Middle frontal gyrus (tissue), 1 donor: Measurements from ENCODE around the gene LRRC4C.
"Not testable (repeated sequence)": the region's sequence is repeated elsewhere in the genome, so short reads cannot be mapped to it uniquely, and the experiment has no call there.

Experiments
- DNase-seq: peaks from one replicate; pipeline ENCODE4 v3.0.0-alpha.2; 2015; ENCODE audit warnings: low spot score; ENCODE audit errors: extremely low spot score

The LRRC4C gene

DNA sequence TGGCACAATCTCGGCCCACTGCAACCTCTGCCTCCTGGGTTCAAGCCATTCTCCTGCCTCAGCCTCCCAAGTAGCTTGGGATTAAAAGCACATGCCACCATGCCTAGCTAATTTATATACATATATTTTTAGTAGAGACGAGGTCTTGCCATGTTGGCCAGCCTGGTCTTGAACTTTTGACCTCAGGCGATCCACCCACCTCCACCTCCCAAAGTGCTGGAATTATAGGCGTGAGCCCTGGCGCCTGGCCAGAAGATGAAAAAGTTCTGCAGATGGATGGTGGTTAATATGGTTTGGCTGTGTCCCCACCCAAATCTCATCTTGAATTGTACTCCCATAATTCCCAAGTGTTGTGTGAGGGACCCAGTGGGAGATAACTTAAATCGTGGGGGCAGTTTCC, 937.4 kb downstream of the LRRC4C start:
- not testable (repeated sequence) for DNase-seq

DNA sequence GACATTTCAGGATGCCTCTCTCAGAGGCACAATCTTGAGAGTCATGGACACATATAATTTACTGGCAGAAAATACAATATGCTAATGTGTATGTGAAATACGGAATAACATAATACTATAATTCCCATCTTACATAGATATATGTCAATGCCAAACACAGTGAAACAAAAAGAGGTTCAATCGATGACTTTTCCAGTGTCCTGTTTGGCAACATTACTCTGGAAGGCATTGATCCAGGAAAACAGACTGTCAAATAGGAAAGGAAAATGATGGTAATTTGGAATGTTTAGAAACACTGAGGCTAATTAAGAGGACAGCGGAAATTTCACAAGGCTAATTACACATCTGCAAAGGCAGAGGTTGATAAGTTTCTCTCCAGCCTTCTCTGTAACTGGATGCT, 942.3 kb downstream of the LRRC4C start:
- DNase-seq = no peak

DNA sequence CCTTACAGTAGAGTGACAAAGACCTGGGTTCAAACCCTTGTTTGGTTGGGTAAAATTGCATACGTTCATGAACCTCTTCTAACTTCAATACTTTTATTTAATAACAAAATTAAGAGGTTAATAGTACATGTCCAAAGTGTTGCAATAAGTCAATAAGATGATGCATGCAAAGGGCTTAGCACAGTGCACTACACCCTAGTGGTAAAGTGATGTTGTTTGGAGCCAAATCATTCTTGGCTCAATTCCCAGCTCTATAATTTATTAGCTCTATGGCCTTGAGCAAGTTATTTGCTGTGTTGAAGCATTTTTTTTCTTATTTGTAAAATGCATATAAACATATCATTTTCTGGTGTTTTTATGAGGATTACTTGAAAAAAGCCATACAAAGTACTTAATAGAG, 945.3 kb downstream of the LRRC4C start:
- no peak for DNase-seq

DNA sequence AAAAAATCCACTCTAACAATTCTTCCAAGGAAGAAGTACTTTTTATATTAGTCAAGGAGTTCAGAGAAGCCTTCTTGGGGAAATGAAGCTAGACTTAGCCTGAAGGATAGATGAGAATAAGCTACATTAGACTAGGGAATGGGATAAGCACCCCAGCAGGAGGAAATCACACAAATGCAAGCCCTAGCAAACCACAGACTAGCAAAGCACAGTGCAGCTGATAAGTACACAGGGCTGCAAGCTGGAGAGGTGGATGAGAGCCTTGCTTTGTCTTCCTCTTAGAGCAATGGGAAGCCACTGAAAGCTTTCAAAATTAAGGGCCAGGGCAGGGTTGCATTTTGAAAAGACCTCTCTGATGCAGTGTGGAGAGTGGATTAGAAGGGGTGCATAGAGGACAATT, 946.2 kb downstream of the LRRC4C start:
- DNase-seq = no peak

DNA sequence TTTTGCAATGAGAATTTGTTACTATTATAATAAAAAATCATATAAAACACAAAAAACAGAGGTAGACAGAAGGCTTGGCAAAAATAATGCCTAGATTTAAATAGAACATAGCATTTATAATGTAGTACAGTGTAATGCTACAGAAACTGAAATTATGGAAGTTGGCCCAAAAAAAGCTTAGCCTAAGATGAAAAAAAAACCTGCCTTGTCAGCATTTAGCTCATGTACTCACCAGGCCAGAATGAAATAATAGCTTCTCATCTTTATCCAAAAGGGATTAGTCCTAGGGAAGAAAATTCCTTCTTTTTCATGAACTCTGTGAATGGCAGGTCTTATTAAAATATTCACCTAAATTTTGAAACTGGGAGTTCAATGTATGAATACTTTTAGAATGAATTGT, 951.1 kb downstream of the LRRC4C start:
- no peak for DNase-seq

DNA sequence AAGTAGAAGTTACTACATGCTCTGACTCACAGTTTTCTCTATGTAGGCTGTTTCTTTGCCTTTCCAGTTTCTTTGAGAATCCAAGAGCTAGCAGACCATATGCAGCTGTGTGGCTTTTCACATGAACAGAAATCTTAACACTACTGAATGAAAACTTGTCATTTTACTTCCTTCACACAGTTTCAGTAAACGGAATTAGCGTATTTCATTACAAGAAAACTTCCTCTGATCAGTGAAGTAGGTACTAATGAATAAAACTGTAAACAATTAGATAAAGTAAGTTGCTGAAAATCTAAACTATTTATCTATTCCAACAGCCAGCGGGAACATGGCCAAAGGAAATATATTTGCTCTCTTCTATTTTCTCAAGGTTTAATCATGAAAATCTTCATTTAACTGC, 953.2 kb downstream of the LRRC4C start:
- DNase-seq = no peak

DNA sequence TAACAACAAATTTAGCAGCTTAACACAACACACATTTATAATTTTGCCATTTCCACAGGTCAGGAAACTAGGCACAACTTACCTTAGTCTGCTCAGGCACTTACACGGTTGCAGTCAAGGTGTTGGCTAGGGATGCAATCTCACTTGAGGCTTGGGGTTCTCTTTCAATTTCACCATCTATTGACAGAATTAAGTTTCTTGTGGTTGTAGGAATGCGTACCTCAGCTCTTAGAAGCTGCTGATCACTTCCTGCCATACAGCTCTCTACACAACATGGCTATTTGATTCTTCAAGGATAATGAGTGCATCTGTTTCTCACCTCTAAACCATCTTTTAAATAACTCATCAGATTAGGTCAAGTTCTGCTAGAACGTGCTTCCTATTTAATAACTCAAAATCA, 968.1 kb downstream of the LRRC4C start:
- no peak for DNase-seq

DNA sequence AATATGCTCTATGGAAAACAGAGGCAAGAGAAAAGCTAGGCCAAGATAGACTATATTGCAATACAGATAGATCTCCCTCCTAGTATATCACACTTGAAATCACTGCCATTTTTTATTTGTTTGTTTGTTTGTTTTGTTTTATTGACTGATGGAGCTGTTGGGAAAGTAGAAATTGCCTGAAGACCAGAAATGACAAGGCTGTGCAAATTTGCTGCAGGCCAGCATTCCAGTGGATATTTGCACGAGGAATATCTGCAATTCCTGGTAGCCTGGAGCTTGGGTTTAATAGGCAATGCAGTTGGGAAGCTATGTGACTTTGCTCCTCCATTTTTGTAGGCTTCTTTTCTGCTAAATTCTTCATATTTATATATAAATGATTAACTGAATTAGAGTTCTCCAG, 991.7 kb downstream of the LRRC4C start:
- DNase-seq = no peak

DNA sequence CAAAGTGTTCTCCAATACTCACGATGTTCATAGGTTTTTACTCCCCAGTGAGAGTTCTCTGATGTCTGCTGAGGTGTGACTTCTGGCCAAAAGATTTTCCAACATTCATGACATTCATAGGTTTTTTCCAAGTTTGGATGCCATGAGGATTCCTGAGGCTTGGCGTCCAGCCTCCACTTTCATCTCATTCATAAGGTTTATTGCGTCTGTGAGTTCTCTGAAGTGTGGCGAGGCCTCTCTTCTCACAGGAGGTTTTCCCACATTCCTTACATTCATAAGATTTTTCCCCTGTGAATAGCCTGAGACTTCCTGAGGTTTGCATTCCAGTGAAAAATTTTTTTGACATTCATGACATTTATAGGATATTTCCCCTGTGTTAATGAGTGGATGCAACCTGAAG, 1014.1 kb downstream of the LRRC4C start:
- DNase-seq = no peak

DNA sequence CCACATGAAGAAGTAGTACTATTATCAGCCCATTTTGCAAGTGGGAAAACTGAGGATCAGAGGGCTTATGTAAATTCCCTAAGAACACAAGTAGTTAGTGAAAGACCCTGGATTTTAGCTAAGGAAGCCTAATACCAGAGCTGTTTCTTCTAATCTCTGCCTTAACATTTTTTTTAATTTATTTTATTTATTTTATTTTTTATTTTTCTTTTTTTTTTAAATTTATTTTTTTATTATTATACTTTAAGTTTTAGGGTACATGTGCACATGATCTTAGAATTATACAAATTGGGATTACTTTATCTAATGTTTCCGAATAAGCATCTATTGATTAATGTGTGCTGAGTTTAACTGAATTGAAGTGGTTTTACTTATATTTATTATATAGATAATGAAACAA, 1015.3 kb downstream of the LRRC4C start:
- no peak for DNase-seq

DNA sequence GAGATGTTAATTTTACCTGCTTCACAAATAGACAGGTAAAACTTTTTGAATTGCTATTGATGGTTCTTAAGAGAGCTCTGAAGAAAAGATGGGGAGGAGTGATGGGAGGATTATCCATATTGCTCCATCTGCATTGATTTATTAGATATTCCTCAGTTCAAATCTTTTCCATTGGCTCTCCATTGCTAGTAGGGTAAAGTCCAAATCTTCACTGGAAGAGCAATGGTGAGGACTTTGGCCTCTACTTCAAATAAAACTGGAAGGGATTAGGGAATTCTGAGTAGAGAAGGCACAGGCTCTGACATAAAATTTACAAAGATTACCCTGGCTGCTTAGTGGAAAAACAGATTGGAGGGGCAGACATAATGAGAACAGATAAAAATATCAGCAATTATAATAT, 1024.1 kb downstream of the LRRC4C start:
- no peak for DNase-seq

DNA sequence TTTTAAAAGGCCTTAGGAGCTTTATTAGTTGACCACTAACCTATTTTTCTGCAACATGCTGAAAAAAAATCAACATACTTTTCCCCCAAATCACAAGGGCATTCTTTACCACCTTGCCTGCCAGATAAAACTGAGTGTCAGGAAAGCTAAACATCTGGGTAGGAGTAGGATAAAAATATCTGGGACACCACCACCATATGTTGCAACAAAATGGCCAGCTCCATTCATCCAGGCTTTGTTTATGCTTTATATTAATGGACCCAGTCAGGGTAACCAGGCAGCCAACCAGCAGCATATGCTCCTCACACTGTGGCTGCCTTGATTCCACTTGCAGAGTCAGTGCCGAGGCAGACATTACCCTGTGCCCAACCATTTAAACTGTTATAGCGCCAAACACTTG, 1024.5 kb downstream of the LRRC4C start:
- no peak for DNase-seq

DNA sequence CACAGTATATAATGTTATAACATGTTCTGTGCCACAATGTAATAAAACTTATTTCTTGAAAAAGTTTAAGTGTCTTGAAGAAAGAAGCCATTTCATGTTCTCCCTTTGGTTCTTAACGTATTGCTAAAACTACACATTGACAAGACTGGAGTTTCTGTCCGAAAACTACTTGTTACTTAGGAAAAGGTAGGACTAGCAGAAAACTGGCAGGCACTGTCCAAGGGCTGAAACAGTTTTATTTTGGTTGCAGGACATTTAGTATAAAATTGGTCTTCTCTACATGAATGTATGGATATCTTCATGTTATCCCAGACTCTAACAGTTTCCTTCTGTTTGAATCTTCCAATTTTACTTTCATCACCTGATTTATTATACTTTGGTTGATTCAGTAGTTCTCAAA, 1027.1 kb downstream of the LRRC4C start:
- DNase-seq = no peak

DNA sequence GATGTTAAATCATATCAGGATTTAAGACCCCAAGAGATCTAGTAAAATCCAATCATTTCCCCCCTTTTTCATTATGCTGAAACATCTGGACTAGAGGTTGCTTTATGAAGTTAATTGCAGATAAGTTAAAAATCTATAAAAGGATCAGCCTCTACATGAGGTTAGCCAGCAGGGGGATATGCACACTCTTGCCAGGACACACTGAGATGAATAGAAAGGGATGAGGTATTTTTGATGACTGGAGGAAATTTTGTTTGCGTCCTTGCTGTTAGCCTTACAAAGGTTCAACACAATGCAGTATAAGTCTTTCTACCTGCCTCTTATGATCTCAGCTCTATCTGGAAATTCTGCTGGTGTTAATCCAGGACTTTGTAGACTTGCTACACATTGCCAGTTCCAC, 1034.3 kb downstream of the LRRC4C start:
- no peak for DNase-seq

DNA sequence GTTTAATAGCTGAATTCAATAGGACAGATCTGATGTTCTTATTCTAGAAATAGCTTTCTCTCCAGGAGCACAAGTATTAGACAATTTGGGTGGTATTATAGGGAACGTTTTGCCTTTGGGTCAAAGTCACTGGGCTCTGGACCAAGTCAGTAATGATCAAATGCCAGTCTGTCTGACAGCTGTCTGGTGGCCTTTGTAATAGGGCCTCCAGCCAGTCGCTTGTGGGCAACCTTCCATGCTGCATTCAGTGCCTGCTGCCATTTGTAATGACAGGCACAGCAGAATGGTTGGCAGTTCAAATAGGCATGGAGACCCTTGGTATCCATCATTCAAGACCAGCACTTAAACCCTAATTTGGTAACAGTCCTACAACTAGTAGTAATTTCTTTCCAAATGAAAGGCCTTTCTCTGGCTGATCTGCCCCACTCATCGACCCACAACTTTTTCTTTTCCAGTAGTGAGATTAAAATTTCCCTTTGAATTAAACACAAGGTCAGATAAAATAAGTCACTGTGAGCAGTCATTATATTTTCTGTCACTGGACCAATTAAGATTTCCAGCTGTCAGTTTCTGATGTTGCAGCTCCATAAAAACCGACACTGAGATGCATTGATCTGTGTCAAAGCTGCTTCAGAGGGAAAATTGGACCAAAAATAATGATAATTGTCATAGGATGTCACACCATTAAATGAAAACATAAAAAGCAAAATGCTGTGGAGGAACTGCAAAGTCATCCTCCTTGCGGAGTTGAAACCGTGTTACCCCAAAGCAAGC, 1038.1 kb downstream of the LRRC4C start:
- no peak for DNase-seq

DNA sequence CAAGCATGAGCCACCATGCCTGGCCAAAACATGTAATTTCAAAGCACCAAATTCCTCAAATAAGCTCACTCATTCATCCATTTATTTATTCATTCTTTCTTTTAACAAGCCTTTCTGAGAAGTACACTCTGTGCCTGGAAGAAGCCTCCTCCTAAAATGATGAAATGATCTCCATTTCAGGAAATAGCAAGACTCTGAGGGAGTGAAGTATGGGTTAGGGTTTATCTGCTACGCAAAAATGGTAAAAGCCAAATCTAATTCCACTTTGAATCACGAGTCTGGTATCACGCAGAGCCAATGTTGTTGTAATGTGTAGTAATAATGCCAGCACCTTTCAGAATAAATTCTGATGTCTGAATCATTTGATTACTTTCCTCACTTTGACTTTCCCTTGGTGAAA, 1041.8 kb downstream of the LRRC4C start:
- no peak for DNase-seq

DNA sequence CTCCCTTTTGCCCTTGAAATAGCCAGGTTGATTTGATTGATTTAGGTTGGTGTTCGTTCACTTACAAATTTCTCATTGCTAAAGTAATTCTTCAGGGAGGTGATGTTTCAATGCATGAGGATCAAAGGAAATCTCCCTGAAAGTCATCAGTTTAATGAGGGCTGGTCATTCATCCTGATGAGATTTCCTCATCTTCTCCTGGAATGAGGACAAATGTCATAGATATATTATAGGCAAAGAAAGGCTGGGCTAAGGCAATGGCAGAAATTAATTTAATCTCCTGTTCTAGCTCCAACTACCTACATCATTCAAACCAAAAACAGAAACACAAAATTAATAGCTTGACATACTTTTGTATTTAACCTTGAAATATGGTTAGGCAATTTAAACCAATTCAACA, 1052.1 kb downstream of the LRRC4C start:
- no peak for DNase-seq

DNA sequence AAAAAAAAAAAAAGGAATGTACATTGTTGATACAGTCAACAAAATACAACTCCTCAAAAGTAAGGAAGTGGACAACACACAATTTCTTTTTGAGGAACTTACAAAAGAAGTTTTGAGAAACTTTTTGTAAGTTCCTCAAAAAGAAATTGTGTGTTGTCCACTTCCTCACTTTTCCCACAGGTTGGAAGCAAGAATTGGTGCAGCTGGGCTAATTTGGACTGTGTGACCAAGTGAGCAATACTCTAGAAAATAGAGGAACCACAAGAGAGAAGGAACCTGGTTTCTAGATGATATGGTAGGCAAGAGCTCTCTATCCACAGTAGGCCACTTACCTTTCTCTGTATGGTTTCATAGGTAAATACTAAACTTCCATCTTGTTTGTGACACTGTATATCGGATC, 1053.8 kb downstream of the LRRC4C start:
- no peak for DNase-seq

DNA sequence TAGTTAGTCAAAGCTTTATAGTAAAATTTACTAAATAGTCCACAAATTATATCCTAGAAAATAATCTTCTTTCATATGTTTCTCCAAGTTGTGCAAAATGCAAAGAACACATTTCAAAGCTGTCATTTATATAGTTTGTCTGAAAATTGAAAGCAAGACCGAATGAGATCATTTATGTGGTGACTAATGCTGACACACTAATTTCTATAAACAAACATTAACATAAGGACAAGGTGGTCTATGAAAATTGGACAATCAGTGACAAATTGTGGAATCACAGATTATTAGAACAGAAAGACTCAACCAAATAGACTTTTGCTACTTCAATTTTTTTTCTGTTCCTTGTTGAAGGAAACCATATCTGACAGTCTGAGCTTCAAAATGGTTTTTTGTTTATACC, 1056.1 kb downstream of the LRRC4C start:
- no peak for DNase-seq

DNA sequence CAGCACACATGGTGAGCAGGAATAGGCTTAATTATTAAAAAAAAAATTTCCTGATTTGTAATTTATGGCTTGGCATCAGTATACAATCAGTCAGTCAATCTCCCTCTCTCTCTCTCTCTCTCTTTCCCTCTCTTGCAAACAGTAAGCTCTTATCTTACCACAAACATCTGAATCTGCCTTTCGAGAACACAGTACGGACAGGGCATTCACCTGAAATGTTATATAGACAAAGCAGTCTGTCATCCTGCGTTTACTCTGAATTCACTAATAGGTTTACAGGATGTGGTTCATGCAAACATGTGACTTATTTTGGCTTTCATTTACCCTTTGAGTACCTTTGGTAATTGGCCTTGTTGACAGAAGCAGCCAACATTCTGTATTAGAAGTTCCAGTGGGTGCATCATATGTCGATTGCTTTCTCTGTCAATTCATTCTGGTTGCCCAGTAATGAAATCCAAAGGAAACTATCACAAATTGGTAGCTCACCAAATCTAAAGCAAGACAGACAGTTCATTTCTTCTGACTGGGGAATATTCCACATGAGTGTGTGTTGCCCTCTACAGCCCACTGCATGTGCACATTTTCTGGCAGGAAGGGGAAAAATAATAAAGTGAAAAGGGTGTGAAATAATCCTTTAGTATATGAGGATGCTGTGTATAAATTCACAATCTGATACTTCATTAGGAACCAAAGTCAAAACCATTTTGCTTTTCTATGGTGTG, 1058.2 kb downstream of the LRRC4C start:
- DNase-seq = no peak

DNA sequence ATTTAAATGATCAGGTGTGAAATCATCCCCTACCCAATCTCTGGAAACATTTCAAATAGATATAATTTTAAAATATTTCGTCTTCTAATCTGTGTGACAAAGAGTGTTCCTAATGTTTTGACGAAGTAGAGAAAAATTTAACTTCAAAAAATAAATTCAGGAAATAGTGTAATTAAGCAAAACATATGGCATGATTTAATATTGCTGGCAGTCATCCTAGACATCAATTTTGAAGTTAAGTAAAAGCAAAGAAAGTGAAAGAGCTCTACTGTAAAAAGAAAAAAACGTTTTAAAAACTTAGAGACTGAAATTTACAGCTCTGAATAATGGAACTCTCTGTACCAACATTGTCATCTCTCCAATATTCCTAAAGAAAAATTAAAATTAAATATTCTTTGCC, 1062.3 kb downstream of the LRRC4C start:
- DNase-seq = no peak

DNA sequence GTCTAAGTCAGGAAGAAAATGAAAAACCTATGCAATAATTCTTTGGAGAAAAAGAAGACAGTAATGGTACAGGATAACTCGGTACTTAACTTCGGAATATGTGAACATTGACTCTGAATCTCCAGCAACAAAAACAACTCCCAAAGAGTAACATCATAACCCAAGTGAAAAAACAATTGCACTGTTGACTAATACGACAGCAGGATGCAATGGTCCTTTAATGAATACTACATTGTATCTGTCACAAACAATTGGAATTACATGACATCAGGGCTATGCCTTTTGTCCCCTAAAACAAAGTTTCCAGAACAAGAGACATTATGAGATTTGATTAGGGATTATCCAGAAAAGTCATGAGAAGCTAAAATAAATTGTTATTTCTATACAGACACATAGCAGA, 1065.9 kb downstream of the LRRC4C start:
- DNase-seq = peak; percentile 13

DNA sequence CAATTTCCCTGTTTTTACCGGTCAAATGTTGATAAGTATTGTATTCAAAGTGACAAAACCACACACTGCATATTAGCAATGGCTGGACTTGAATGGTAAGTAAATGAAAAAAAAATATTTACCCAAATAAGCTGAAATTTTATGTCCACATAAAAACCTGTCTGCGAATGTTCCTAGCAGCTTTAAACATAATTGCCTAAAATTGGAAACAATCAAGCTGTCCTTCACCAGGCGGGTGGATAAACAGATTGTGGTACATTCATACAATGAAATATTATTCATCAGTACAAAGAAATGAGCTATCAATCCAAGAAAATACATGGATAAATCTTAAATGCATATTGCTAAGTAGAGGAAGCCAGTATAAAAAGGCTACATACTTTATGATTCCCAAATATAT, 1067.8 kb downstream of the LRRC4C start:
- DNase-seq = no peak
